DND-41 (cell line): Measurements from ENCODE around the gene HHATL.

Experiments
- ATAC-seq: fragments of 200-7000 bp; cut with Tn5 transposase; 3 replicates; pipeline ENCODE4 v1.9.1; 2021; ENCODE audit warnings: low read depth; ENCODE audit not compliant: insufficient read depth
- DNase-seq: peaks from one replicate; pipeline ENCODE4 v3.0.0-alpha.2; 2020
- H2AFZ ChIP-seq: 2 replicates; pipeline ENCODE4 v1.6.0; 2012; ENCODE audit warnings: low read depth, low read length
- H3K27ac ChIP-seq: 2 replicates; pipeline ENCODE4 v1.5.1; 2012; ENCODE audit warnings: low read length, inconsistent platforms
- H3K27me3 ChIP-seq: fragments of 200-600 bp; sonication (generic); 2 replicates; pipeline ENCODE4 v1.6.0; 2012; ENCODE audit warnings: low read length, mild to moderate bottlenecking, inconsistent platforms; ENCODE audit not compliant: insufficient read depth, poor library complexity
- H3K36me3 ChIP-seq: 2 replicates; pipeline ENCODE4 v1.5.1; 2012; ENCODE audit warnings: low read length, inconsistent platforms; ENCODE audit not compliant: insufficient read depth
- H3K4me1 ChIP-seq: 2 replicates; pipeline ENCODE4 v1.5.1; 2012; ENCODE audit warnings: mild to moderate bottlenecking, low read length; ENCODE audit not compliant: insufficient read depth
- H3K4me2 ChIP-seq: 2 replicates; pipeline ENCODE4 v1.6.0; 2012; ENCODE audit warnings: mild to moderate bottlenecking, moderate library complexity, low read length, inconsistent platforms; ENCODE audit not compliant: insufficient read depth
- H3K4me3 ChIP-seq, 2 experiments: fragments of 200-600 bp in 1 of 2; shearing (Covaris generic) in 1 of 2; 2 replicates each; pipeline ENCODE4 v1.5.1; 2012 to 2016; ENCODE audit warnings: inconsistent platforms in 2 of 2, low read length in 2 of 2, mild to moderate bottlenecking in 2 of 2, low read depth in 1 of 2, moderate library complexity in 1 of 2
- H3K79me2 ChIP-seq: 2 replicates; pipeline ENCODE4 v1.6.0; 2012; ENCODE audit warnings: low read length, inconsistent platforms; ENCODE audit not compliant: insufficient read depth
- H3K9ac ChIP-seq: 2 replicates; pipeline ENCODE4 v1.6.0; 2012; ENCODE audit warnings: low read depth, mild to moderate bottlenecking, inconsistent platforms, low read length, moderate library complexity
- H3K9me3 ChIP-seq: 2 replicates; pipeline ENCODE4 v1.5.1; 2012; ENCODE audit warnings: low read length, moderate library complexity, mild to moderate bottlenecking, inconsistent platforms; ENCODE audit not compliant: insufficient read depth, severe bottlenecking
- H4K20me1 ChIP-seq: 2 replicates; pipeline ENCODE4 v1.6.0; 2012; ENCODE audit warnings: low read length; ENCODE audit not compliant: insufficient read depth
- EZH2 ChIP-seq: IDR thresholded peaks from 3 replicates; pipeline ENCODE4 v1.6.1; 2012; ENCODE audit warnings: borderline replicate concordance, low read depth, mild to moderate bottlenecking, moderate library complexity, low read length, inconsistent platforms; ENCODE audit not compliant: severe bottlenecking
- TF ChIP-seq, protein P1 (sequence below): IDR thresholded peaks from 2 replicates; pipeline ENCODE4 v1.5.1; 2012; ENCODE audit warnings: borderline replicate concordance, low read length, moderate library complexity, mild to moderate bottlenecking; ENCODE audit not compliant: poor library complexity, severe bottlenecking; ENCODE audit errors: extremely low read depth

The HHATL gene

DNA sequence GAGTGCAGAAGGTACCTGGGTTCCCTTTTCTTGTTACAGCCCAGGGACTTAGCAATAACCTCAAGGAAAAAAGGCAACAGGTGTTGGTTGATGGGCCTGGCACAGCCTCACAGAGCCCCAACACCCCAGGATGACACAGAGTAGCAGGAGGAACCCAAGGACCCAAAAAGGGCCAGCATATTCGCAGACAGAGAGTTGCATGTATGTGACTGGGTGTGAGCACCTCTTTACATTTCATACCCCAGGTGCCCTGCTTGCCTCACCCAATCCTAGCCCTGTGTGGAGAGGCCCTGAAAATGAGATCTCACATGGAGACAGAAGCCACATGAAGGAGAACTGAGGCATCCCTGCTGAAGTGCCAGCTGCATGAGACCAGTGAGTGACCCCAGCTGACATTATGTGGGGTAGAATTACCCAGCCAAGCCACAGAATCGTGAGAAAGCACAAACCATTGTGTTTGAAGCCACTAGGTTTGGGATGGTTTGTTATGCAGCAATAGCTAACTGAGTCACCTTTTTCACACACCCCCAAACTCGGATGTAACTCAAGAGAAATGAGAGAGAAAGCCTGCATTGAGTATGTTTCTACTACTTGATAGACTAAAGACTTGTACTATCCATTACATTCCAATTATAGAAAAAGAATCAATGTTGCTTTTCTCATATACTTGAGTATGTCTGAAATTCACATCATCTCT lies 26.2 kb upstream of the HHATL start:
- Histone ChIP-seq H3K79me2 (no peaks in the 10 kb centered on the region), H4K20me1 (no peaks in the 10 kb centered on the region), H3K4me2 (no peak overlapping the region), H3K9ac (no peak overlapping the region), H3K4me3 (no peak overlapping the region), H3K4me1 (no peaks in the 10 kb centered on the region), H3K36me3 (no peaks in the 10 kb centered on the region), H3K27me3 (peaks cover 3% of the 10 kb centered on the region), H2AFZ (no peak overlapping the region), H3K27ac (no peak overlapping the region), H3K9me3 (no peaks in the 10 kb centered on the region)
- ATAC-seq (no peak), DNase-seq (no peak)
- TF ChIP-seq EZH2, result no peak
- TF ChIP-seq, protein P1, sequence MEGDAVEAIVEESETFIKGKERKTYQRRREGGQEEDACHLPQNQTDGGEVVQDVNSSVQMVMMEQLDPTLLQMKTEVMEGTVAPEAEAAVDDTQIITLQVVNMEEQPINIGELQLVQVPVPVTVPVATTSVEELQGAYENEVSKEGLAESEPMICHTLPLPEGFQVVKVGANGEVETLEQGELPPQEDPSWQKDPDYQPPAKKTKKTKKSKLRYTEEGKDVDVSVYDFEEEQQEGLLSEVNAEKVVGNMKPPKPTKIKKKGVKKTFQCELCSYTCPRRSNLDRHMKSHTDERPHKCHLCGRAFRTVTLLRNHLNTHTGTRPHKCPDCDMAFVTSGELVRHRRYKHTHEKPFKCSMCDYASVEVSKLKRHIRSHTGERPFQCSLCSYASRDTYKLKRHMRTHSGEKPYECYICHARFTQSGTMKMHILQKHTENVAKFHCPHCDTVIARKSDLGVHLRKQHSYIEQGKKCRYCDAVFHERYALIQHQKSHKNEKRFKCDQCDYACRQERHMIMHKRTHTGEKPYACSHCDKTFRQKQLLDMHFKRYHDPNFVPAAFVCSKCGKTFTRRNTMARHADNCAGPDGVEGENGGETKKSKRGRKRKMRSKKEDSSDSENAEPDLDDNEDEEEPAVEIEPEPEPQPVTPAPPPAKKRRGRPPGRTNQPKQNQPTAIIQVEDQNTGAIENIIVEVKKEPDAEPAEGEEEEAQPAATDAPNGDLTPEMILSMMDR, result no peak

DNA sequence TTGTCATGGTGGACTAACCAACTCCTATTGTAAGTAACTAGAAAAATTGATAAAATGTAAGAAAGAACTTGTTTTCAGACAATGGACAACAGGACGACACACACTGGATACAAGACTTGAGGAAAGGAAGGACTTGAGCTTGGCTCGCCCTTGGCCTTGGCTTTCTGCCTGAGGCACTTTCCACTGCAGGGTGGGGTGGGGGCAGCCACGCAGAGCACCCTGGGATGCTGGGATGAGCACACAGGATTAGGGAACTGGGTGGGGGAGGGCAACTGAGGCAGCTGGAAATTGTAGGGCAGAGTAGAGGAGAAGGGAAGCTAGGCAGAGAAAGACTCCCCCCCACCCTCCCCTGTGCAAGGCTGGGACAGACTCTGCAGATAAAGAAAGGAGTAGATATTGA lies 25.5 kb upstream of the HHATL start:
- no peaks in the 10 kb centered on the region for H3K79me2 ChIP-seq
- H3K4me3 ChIP-seq, result no peak overlapping the region
- no peak overlapping the region for H3K4me2 ChIP-seq
- H3K27me3 ChIP-seq, result peaks cover 3% of the 10 kb centered on the region
- DNase-seq (no peak), ATAC-seq (no peak)
- no peak overlapping the region for H3K9ac ChIP-seq
- no peaks in the 10 kb centered on the region for H3K36me3 ChIP-seq
- TF ChIP-seq EZH2, result no peak
- TF ChIP-seq, protein P1, result no peak
- no peak overlapping the region for H3K27ac ChIP-seq
- no peaks in the 10 kb centered on the region for H3K4me1 ChIP-seq
- no peaks in the 10 kb centered on the region for H4K20me1 ChIP-seq
- no peaks in the 10 kb centered on the region for H3K9me3 ChIP-seq
- no peak overlapping the region for H2AFZ ChIP-seq

DNA sequence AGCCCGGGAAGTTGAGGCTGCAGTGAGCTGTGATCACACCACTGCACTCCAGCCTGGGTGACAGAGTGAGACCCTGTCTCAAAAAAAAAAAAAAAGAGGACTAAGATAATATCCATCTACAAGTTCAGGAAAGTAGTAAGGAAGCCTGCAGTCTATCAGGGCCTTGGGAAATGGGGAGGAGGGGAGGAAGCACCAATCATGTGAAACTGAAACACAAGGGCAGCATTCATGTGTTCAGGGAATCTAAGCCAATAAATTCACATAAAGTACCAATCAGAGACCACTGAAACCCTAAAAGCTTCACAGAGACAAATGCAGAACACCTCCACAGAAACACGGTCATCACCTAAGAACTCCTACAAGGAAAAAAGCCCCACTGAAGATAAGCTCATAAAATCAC lies 22.9 kb upstream of the HHATL start:
- Histone ChIP-seq H3K27me3 (peaks cover 3% of the 10 kb centered on the region), H3K4me2 (no peak overlapping the region), H2AFZ (no peak overlapping the region), H3K27ac (no peak overlapping the region), H3K9me3 (no peaks in the 10 kb centered on the region), H3K36me3 (no peaks in the 10 kb centered on the region), H3K4me1 (no peaks in the 10 kb centered on the region), H3K79me2 (no peaks in the 10 kb centered on the region), H3K9ac (no peak overlapping the region), H4K20me1 (no peaks in the 10 kb centered on the region), H3K4me3 (no peak overlapping the region)
- DNase-seq, result no peak
- no peak for ATAC-seq
- no peak for TF ChIP-seq EZH2
- TF ChIP-seq, protein P1, result no peak
